SK-N-SH (cell line): Measurements from ENCODE around the gene RBX1. TPM values are rescaled to one million over a fixed set of nuclear protein-coding genes. Genes with fewer than 3 reads are reported as not detected.

ENCODE experiments used
- CTCF ChIA-PET: fragments of 300-600, 350-600 bp; formaldehyde crosslinking; extraction: SDS; loops from one replicate; lab custom pipeline; 2021; lab: Yijun Ruan, JAX
- POLR2A ChIA-PET: fragments of 350-600 bp; sonication (Branson Sonifier 250); formaldehyde crosslinking; extraction: SDS; loops from one replicate; lab custom pipeline; 2020; ENCODE audit warnings: antibody characterized with exemption, inconsistent platforms; lab: Yijun Ruan, JAX
- DNase-seq: peaks from one replicate; pipeline ENCODE4 v3.0.0; 2012
- H2AFZ ChIP-seq: fragments of 200-600 bp; sonication (generic); 2 replicates; pipeline ENCODE4 v1.8.1; 2016; ENCODE audit warnings: antibody characterized with exemption, mild to moderate bottlenecking, low read depth
- H3F3A ChIP-seq: fragments of 200-600 bp; sonication (generic); replicated peaks from 2 replicates; pipeline ENCODE3; 2016; ENCODE audit warnings: antibody characterized with exemption, mild to moderate bottlenecking; ENCODE audit not compliant: insufficient read depth
- H3K27ac ChIP-seq, 2 experiments: fragments of 200-500 bp in 1 of 2; fragments of 200-600 bp in 1 of 2; sonication (Bioruptor generic) in 1 of 2; sonication (generic), shearing (Covaris generic) in 1 of 2; 2 replicates each; pipeline versions ENCODE4 v1.5.1 to v1.6.1; 2014 to 2016; ENCODE audit warnings: low read depth in 2 of 2, inconsistent platforms in 1 of 2, low read length in 1 of 2, mild to moderate bottlenecking in 1 of 2, mixed read lengths in 1 of 2
- H3K27me3 ChIP-seq: fragments of 200-600 bp; sonication (generic), shearing (Covaris generic); 2 replicates; pipeline ENCODE4 v1.6.1; 2016; ENCODE audit warnings: mixed run types; ENCODE audit not compliant: insufficient read depth
- H3K36me3 ChIP-seq, 2 experiments: fragments of 200-500 bp in 1 of 2; fragments of 200-600 bp in 1 of 2; sonication (Bioruptor generic) in 1 of 2; sonication (generic) in 1 of 2; replicated peaks in 1 of 2; 2 replicates each; pipeline versions ENCODE3 to v1.5.1; 2014 to 2016; ENCODE audit warnings: low read length in 1 of 2, mild to moderate bottlenecking in 1 of 2; ENCODE audit not compliant: insufficient read depth in 2 of 2, control insufficient read depth in 1 of 2
- H3K4me1 ChIP-seq, 2 experiments: fragments of 200-500 bp in 1 of 2; fragments of 200-600 bp in 1 of 2; sonication (Bioruptor generic) in 1 of 2; sonication (generic), shearing (Covaris generic) in 1 of 2; 2 replicates each; pipeline versions ENCODE4 v1.5.1 to v1.6.1; 2014 to 2016; ENCODE audit warnings: low read depth in 1 of 2, low read length in 1 of 2, mixed run types in 1 of 2; ENCODE audit not compliant: insufficient read depth in 2 of 2, control insufficient read depth in 1 of 2
- H3K4me2 ChIP-seq: fragments of 200-600 bp; sonication (generic), shearing (Covaris generic); 2 replicates; pipeline ENCODE4 v1.6.1; 2017; ENCODE audit warnings: mixed run types
- H3K4me3 ChIP-seq, 2 experiments: fragments of 200-500 bp in 1 of 2; fragments of 200-600 bp in 1 of 2; sonication (Bioruptor generic) in 1 of 2; sonication (generic), shearing (Covaris generic) in 1 of 2; 2 replicates each; pipeline versions ENCODE4 v1.5.1 to v1.8.1; 2014 to 2016; ENCODE audit warnings: low read depth in 2 of 2, inconsistent platforms in 1 of 2, low read length in 1 of 2, mild to moderate bottlenecking in 1 of 2, mixed read lengths in 1 of 2, moderate library complexity in 1 of 2
- H3K79me2 ChIP-seq: fragments of 200-600 bp; sonication (generic); 2 replicates; pipeline ENCODE4 v1.8.1; 2017; ENCODE audit warnings: mild to moderate bottlenecking; ENCODE audit not compliant: insufficient read depth
- H3K9ac ChIP-seq: fragments of 200-600 bp; sonication (generic); 2 replicates; pipeline ENCODE4 v1.6.1; 2017; ENCODE audit warnings: mixed run types
- H3K9me2 ChIP-seq: fragments of 200-600 bp; sonication (generic); 2 replicates; pipeline ENCODE4 v1.6.1; 2017; ENCODE audit warnings: mixed run types
- H3K9me3 ChIP-seq: fragments of 200-600 bp; sonication (generic); 2 replicates; pipeline ENCODE4 v1.6.1; 2017; ENCODE audit warnings: mixed run types, mild to moderate bottlenecking, moderate library complexity
- H4K20me1 ChIP-seq: fragments of 200-600 bp; sonication (generic); 2 replicates; pipeline ENCODE4 v1.6.1; 2017; ENCODE audit warnings: mild to moderate bottlenecking, mixed run types; ENCODE audit not compliant: insufficient read depth
- CHD2 ChIP-seq: fragments of 150-350 bp; IDR thresholded peaks from 2 replicates; pipeline ENCODE4 v1.6.1; 2018; ENCODE audit warnings: low read length; ENCODE audit not compliant: partially characterized antibody
- EP300 ChIP-seq, 2 experiments: IDR thresholded peaks; 2 replicates each; pipeline versions ENCODE4 v1.4.0 to v1.6.1; 2012; ENCODE audit warnings: borderline replicate concordance in 1 of 2, low read depth in 1 of 2, low read length in 1 of 2
- EZH2phosphoT487 ChIP-seq: fragments of 200-600 bp; sonication (generic); IDR thresholded peaks from 2 replicates; pipeline ENCODE4 v1.6.1; 2017; ENCODE audit warnings: low read depth, mixed run types, mild to moderate bottlenecking, antibody characterized with exemption, moderate library complexity, borderline replicate concordance
- GABPA ChIP-seq: IDR thresholded peaks from 2 replicates; pipeline ENCODE4 v1.4.0; 2012; ENCODE audit warnings: low read depth, mild to moderate bottlenecking
- GATA2 ChIP-seq: sonication (generic); formaldehyde crosslinking; IDR thresholded peaks from 2 replicates; pipeline ENCODE4 v1.5.0; 2020; ENCODE audit warnings: mild to moderate bottlenecking, missing genetic modification reagents
- JUND ChIP-seq: IDR thresholded peaks from 2 replicates; pipeline ENCODE4 v1.4.0; 2012
- MEF2A ChIP-seq: IDR thresholded peaks from 2 replicates; pipeline ENCODE4 v1.4.0; 2012; ENCODE audit warnings: low read depth, borderline replicate concordance
- MXI1 ChIP-seq: IDR thresholded peaks from 2 replicates; pipeline ENCODE4 v1.6.1; 2012; ENCODE audit warnings: mild to moderate bottlenecking, low read depth, low read length, improper control_type of control experiment
- NRF1 ChIP-seq: IDR thresholded peaks from 2 replicates; pipeline ENCODE4 v1.6.1; 2012; ENCODE audit warnings: low read depth, mild to moderate bottlenecking, low read length
- POLR2AphosphoS5 ChIP-seq: IDR thresholded peaks from 2 replicates; pipeline ENCODE4 v1.6.1; 2012; ENCODE audit warnings: low read depth, low read length
- RCOR1 ChIP-seq: fragments of 150-350 bp; IDR thresholded peaks from 2 replicates; pipeline ENCODE4 v1.6.1; 2017; ENCODE audit warnings: antibody characterized with exemption, low read length
- RXRA ChIP-seq: IDR thresholded peaks from 2 replicates; pipeline ENCODE4 v1.4.0; 2012; ENCODE audit warnings: low read depth, mild to moderate bottlenecking, borderline replicate concordance
- SIN3A ChIP-seq: IDR thresholded peaks from 2 replicates; pipeline ENCODE4 v1.6.1; 2012; ENCODE audit warnings: low read depth, mild to moderate bottlenecking, low read length, moderate library complexity, borderline replicate concordance
- SMC3 ChIP-seq: IDR thresholded peaks from 2 replicates; pipeline ENCODE4 v1.6.1; 2012; ENCODE audit warnings: low read depth, low read length, improper control_type of control experiment
- TAF1 ChIP-seq: IDR thresholded peaks from 2 replicates; pipeline ENCODE4 v1.6.1; 2012; ENCODE audit warnings: low read depth, mild to moderate bottlenecking, low read length, moderate library complexity, borderline replicate concordance
- TCF12 ChIP-seq: IDR thresholded peaks from 2 replicates; pipeline ENCODE4 v1.4.0; 2012
- TEAD4 ChIP-seq: IDR thresholded peaks from 2 replicates; pipeline ENCODE4 v1.4.0; 2012; ENCODE audit warnings: mild to moderate bottlenecking, borderline replicate concordance; ENCODE audit not compliant: insufficient read depth
- WGBS: methylation state at CpG from one replicate; pipeline ENCODE4 v1.1.6; 2017; ENCODE audit warnings: low lambda C conversion rate; 5-methylcytosine and 5-hydroxymethylcytosine counted together
- polyA plus RNA-seq, 3 experiments: library from polyadenylated mRNA; depleted of rRNA; stranded (reverse); fragments of >200 nt; gene quantifications; 2 replicates each; pipeline ENCODE4 v1.2.3, GENCODE V29; 2012
- TF ChIP-seq, protein P1 (sequence below): fragments of 150-350 bp; IDR thresholded peaks from 2 replicates; pipeline ENCODE4 v1.6.1; 2017; ENCODE audit warnings: antibody characterized with exemption, low read length, low read depth, borderline replicate concordance
- TF ChIP-seq, protein P2 (sequence below): IDR thresholded peaks from 2 replicates; pipeline ENCODE4 v1.4.0; 2012; ENCODE audit warnings: low read depth, borderline replicate concordance
- TF ChIP-seq, protein P3 (sequence below): IDR thresholded peaks from 2 replicates; pipeline ENCODE4; 2012

The RBX1 gene
- polyA plus RNA-seq, 1 of the 3 experiments (the other 2 are of a cell fraction): 51.2 TPM

DNA sequence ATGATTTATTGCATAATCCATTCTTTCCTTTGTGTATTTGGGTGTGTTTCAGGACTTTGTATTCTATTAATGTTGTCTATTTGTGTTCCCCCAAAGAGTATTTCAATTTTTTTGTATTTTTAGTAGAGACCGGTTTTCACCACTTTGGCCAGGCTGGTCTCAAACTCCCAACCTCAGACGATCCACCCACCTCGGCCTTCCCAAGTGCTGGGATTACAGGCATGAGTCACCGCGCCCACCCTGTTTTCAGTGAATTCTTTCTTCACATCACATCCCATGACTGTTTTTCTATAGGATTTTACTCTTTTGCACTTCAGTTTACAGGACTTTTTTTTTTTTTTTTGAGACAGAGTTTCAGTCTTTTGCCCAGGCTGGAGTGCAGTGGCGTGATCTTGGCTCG, 46.3 kb downstream of the RBX1 start:
- 93% methylated on average over 7 of the region's 7 CpGs for WGBS
- Histone ChIP-seq H3K4me2 (no peak overlapping the region), H3K79me2 (no peaks in the 10 kb centered on the region), H3K4me3 (no peak overlapping the region), H3K9me2 (no peaks in the 10 kb centered on the region), H3K9ac (no peak overlapping the region), H3K27ac (no peak overlapping the region), H3K27me3 (no peaks in the 10 kb centered on the region), H3F3A (no peaks in the 10 kb centered on the region), H3K9me3 (no peaks in the 10 kb centered on the region), H4K20me1 (no peaks in the 10 kb centered on the region), H2AFZ (no peak overlapping the region), H3K36me3 (no peaks in the 10 kb centered on the region), H3K4me1 (no peaks in the 10 kb centered on the region)
- DNase-seq: no peak
- ChIA-PET CTCF (no interaction called here), POLR2A (no interaction called here)
- TF ChIP-seq TCF12 (no peak), NRF1 (no peak), TEAD4 (no peak), MEF2A (no peak), SIN3A (no peak), RCOR1 (no peak), EP300 (IDR thresholded peaks at IDR 0.05; ENCODE audit: borderline replicate concordance in 1 of 2, low read depth in 1 of 2, low read length in 1 of 2) (no peak), MXI1 (no peak), GATA2 (no peak), JUND (no peak)
- TF ChIP-seq, protein P1, sequence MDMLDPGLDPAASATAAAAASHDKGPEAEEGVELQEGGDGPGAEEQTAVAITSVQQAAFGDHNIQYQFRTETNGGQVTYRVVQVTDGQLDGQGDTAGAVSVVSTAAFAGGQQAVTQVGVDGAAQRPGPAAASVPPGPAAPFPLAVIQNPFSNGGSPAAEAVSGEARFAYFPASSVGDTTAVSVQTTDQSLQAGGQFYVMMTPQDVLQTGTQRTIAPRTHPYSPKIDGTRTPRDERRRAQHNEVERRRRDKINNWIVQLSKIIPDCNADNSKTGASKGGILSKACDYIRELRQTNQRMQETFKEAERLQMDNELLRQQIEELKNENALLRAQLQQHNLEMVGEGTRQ: no peak
- TF ChIP-seq, protein P2, sequence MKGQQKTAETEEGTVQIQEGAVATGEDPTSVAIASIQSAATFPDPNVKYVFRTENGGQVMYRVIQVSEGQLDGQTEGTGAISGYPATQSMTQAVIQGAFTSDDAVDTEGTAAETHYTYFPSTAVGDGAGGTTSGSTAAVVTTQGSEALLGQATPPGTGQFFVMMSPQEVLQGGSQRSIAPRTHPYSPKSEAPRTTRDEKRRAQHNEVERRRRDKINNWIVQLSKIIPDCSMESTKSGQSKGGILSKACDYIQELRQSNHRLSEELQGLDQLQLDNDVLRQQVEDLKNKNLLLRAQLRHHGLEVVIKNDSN: no peak

DNA sequence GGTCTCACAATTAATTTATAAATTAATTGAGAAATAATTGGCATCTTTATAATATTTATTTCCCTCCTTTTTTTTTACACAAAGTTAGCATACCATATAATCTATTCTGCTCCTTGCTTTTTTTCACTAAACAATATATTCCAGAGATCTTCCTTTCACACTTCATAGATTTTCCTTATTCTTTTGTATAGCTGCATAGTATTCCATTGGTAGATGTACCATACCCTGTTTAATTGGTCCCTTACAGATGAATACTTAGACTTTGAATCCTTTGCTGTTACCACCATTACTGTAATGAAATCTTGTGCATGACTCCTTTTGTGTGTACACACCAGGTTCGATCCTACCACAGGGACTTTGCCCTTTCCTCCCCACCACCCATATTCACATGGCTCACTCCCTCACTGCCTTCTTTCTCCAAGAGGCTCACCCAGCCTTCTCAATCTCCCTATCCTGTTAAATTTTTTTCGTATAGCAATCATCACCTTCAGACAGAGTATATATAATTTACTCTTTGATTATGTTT, 48.9 kb downstream of the RBX1 start:
- H4K20me1 ChIP-seq: no peaks in the 10 kb centered on the region
- ChIA-PET CTCF (no interaction called here), POLR2A (no interaction called here)
- H3K9me3 ChIP-seq: no peaks in the 10 kb centered on the region
- H3K27me3 ChIP-seq: no peaks in the 10 kb centered on the region
- H3K9ac ChIP-seq: no peak overlapping the region
- no peaks in the 10 kb centered on the region for H3K36me3 ChIP-seq
- H3F3A ChIP-seq: no peaks in the 10 kb centered on the region
- no peaks in the 10 kb centered on the region for H3K9me2 ChIP-seq
- H2AFZ ChIP-seq: no peak overlapping the region
- H3K27ac ChIP-seq: no peak overlapping the region
- no peak for DNase-seq
- 73% methylated on average over 2 of the region's 2 CpGs for WGBS
- TF ChIP-seq SMC3: no peak
- TF ChIP-seq RXRA: no peak
- TF ChIP-seq EZH2phosphoT487: no peak
- no peak for TF ChIP-seq TEAD4
- TF ChIP-seq CHD2: no peak
- TF ChIP-seq TAF1: no peak
- no peak for TF ChIP-seq GABPA
- no peak for TF ChIP-seq RCOR1
- no peak for TF ChIP-seq POLR2AphosphoS5
- TF ChIP-seq, protein P3, sequence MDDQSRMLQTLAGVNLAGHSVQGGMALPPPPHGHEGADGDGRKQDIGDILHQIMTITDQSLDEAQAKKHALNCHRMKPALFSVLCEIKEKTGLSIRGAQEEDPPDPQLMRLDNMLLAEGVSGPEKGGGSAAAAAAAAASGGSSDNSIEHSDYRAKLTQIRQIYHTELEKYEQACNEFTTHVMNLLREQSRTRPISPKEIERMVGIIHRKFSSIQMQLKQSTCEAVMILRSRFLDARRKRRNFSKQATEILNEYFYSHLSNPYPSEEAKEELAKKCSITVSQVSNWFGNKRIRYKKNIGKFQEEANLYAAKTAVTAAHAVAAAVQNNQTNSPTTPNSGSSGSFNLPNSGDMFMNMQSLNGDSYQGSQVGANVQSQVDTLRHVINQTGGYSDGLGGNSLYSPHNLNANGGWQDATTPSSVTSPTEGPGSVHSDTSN: no peak
- H3K4me2 ChIP-seq: no peak overlapping the region
- H3K4me3 ChIP-seq: no peak overlapping the region
- H3K4me1 ChIP-seq: no peaks in the 10 kb centered on the region
- H3K79me2 ChIP-seq: no peaks in the 10 kb centered on the region
